Heart right ventricle (tissue), 16 donors: ENCODE measurements around the gene SPC24. TPM values are rescaled to one million over a fixed set of nuclear protein-coding genes. Genes with fewer than 3 reads are reported as not detected.
"Not testable (repeated sequence)": the region's sequence is repeated elsewhere in the genome, so short reads cannot be mapped to it uniquely, and the experiment has no call there.

Experiments
- ATAC-seq, 8 donors: fragments of 200-7000 bp; cut with Tn5 transposase; one replicate each; pipeline ENCODE4 v1.9.1; 2020; ENCODE audit warnings: mild to moderate bottlenecking in 8 of 8, moderate library complexity in 8 of 8, moderate number of reproducible peaks in 1 of 8
- DNase-seq, 2 donors: peaks; one replicate each; pipeline ENCODE4 v3.0.0-alpha.2; 2020
- H3K27ac ChIP-seq, 10 donors: fragments of 200-600 bp; sonication (generic) in 2 of 10; one replicate each; pipeline versions ENCODE4 v1.5.0 to v1.8.0; 2020 to 2022; ENCODE audit warnings: mild to moderate bottlenecking in 3 of 10
- H3K27me3 ChIP-seq, 7 donors: fragments of 200-600 bp; one replicate each; pipeline ENCODE4 v1.8.0; 2021 to 2022; ENCODE audit warnings: mild to moderate bottlenecking in 2 of 7
- H3K36me3 ChIP-seq, 9 donors: fragments of 200-600 bp; sonication (generic) in 1 of 9; one replicate each; pipeline versions ENCODE4 v1.5.0 to v1.8.0; 2020 to 2022; ENCODE audit warnings: mild to moderate bottlenecking in 2 of 9
- H3K4me1 ChIP-seq, 9 donors: fragments of 200-600 bp; sonication (generic) in 1 of 9; one replicate each; pipeline versions ENCODE4 v1.5.0 to v1.8.0; 2020 to 2022; ENCODE audit warnings: mild to moderate bottlenecking in 4 of 9
- H3K4me3 ChIP-seq, 10 donors: fragments of 200-600 bp; sonication (generic) in 2 of 10; one replicate each; pipeline versions ENCODE4 v1.5.0 to v1.8.0; 2020 to 2022; ENCODE audit warnings: mild to moderate bottlenecking in 7 of 10, moderate library complexity in 2 of 10
- H3K9me3 ChIP-seq, 11 donors: fragments of 200-600 bp in 10 of 11; sonication (generic) in 2 of 11; one replicate each; pipeline versions ENCODE4 v1.5.0 to v1.8.0; 2013 to 2022; ENCODE audit warnings: mild to moderate bottlenecking in 2 of 11, control low read depth in 1 of 11, moderate library complexity in 1 of 11
- CTCF ChIP-seq, 9 donors: fragments of 200-600 bp; sonication (generic) in 2 of 9; IDR thresholded peaks; one replicate each; pipeline versions ENCODE4 v1.5.0 to v1.8.0; 2021 to 2022; ENCODE audit warnings: antibody characterized with exemption in 9 of 9, mild to moderate bottlenecking in 5 of 9, moderate library complexity in 1 of 9
- WGBS, 2 donors: extraction: QIAGEN DNeasy Blood & Tissue Kit; methylation state at CpG; one replicate each; pipeline ENCODE4 v1.1.7; 2013; ENCODE audit warnings: inconsistent platforms in 1 of 2; 5-methylcytosine and 5-hydroxymethylcytosine counted together
- intact Hi-C, 10 donors: fragments of 100-400 bp; cut with DNase I; formaldehyde crosslinking; loops; one replicate each; pipeline versions ENCODE4 v1.11.1 to v1.14.2; 2022
- polyA plus RNA-seq, 2 donors: library from polyadenylated mRNA; stranded (reverse); fragments of 200-250 nt; gene quantifications; one replicate each; pipeline ENCODE4 v1.2.3, GENCODE V29; 2013
- total RNA-seq, 10 donors: library from RNA; stranded (reverse); fragmentation: NEBNext Ultra II Directional in 3 of 10; extraction: Animal tissue kit (Norgen Biotek cat#: 25700) in 3 of 10; gene quantifications; one replicate each; pipeline versions ENCODE4 v1.2.1 to v1.2.4, GENCODE V29; 2021 to 2023
- donor health status: Arrhythmogenic right ventricular cardiomyopathy.
- donor health status: ischemic (EF 13 %, LVEDD 7.1; RV severe dilation, severe dysfunction).
- donor health status: healthy with polysubstance abuse.
- donor health status: DM: no; HTN: yes; CAD: no.
- donor health status: DM: no; HTN: no; CAD: no.
- donor health status: ischemic (EF 25% LVEDD 6.9; RV normal size, moderate dysfunction).
- donor health status: ischemic (EF 25% LVEDD 5.7; RV mildly dilated, moderate dysfunction).
- donor health status: healthy.
- donor health status: DM: yes; HTN: yes; CAD: no.
- donor health status: Ischemic cardiomyopathy.
- donor health status: ischemic (EF 35%, LVEDD 5.7; RV mildly dilated, moderate dysfunction).
- donor health status: nonischemic (EF 11% LVEDD 7.7; RV severe dilation, severe dysfunction).
- donor health status: DM: yes; HTN: yes; CAD: no.
- donor health status: PGD.
- donor health status: ischemic (EF 29% LVEDD 5.4; RV normal size, mild dysfunction).
- donor health status: nonischemic (EF 23%, LVEDD 6.1; RV moderate dilation, normal function).

SPC24 gene
- total and polyA plus RNA-seq, 12 donors, result 0.93 to 8.5 (median 3.2) TPM

GRCh38 chr19:11123114-11123513, 32.5 kb downstream of the SPC24 start:
- DNase-seq (no peak), ATAC-seq (no peak)
- H3K4me1 ChIP-seq, result peaks cover 0 to 9% (median 4%) of the 10 kb centered on the region in 9 donors
- no peaks in the 10 kb centered on the region for H3K9me3 ChIP-seq
- no peaks in the 10 kb centered on the region for H3K27me3 ChIP-seq
- intact Hi-C loops, result loop anchor here in 1 of 10 donors (10.0 kb wide), 1 partner anchor 178 kb away; no protein-coding TSS in a partner anchor
- WGBS, 2 donors, result 92 to 94% methylated on average over 13 of the region's 13 CpGs
- H3K27ac ChIP-seq, result no peak overlapping the region
- H3K36me3 ChIP-seq, result peaks cover 0 to 100% (median 22%) of the 10 kb centered on the region in 9 donors
- no peak for TF ChIP-seq CTCF (IDR thresholded peaks at IDR 0.05)
- H3K4me3 ChIP-seq, result no peak overlapping the region

GRCh38 chr19:11121963-11122362, 33.6 kb downstream of the SPC24 start:
- H3K27me3 ChIP-seq, ATAC-seq, H3K27ac ChIP-seq, H3K9me3 ChIP-seq, DNase-seq, H3K4me3 ChIP-seq, H3K4me1 ChIP-seq: not testable (repeated sequence)
- H3K36me3 ChIP-seq, result peaks cover 0 to 100% (median 25%) of the 10 kb centered on the region in 9 donors
- intact Hi-C loops, result loop anchor here in 1 of 10 donors (10.0 kb wide), 1 partner anchor 177 kb away; no protein-coding TSS in a partner anchor
- 90 to 97% methylated on average over 14 to 17 of the region's 17 CpGs for WGBS, 2 donors

GRCh38 chr19:11116507-11116906, 39.1 kb downstream of the SPC24 start:
- 88 to 97% methylated on average over 9 of the region's 9 CpGs for WGBS, 2 donors
- TF ChIP-seq CTCF (IDR thresholded peaks at IDR 0.05), result no peak
- no peak overlapping the region for H3K27ac ChIP-seq
- no peak overlapping the region for H3K4me3 ChIP-seq
- H3K36me3 ChIP-seq, result peaks cover 0 to 100% (median 23%) of the 10 kb centered on the region in 9 donors
- no peaks in the 10 kb centered on the region for H3K4me1 ChIP-seq
- no peaks in the 10 kb centered on the region for H3K9me3 ChIP-seq
- no peak for DNase-seq
- H3K27me3 ChIP-seq, result no peaks in the 10 kb centered on the region
- ATAC-seq, result no peak
- intact Hi-C loops, result no loop called here

DNA sequence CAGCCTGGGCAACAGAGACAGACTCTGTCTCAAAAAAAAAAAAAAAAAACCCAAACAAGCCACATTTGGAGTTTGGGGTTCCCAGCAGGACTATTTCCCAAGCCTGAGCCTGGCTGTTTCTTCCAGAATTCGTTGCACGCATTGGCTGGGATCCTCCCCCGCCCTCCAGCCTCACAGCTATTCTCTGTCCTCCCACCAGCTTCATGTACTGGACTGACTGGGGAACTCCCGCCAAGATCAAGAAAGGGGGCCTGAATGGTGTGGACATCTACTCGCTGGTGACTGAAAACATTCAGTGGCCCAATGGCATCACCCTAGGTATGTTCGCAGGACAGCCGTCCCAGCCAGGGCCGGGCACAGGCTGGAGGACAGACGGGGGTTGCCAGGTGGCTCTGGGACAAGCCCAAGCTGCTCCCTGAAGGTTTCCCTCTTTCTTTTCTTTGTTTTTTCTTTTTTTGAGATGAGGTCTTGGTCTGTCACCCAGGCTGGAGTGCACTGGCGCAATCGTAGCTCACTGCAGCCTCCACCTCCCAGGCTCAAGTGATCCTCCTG, 39.6 kb downstream of the SPC24 start:
- 81 to 83% methylated on average over 11 of the region's 11 CpGs for WGBS, 2 donors
- peak in 3 of 8 donors; percentile 4 to 29 (median 14) for ATAC-seq
- H3K27me3 ChIP-seq, result no peaks in the 10 kb centered on the region

More for the DNA sequence above, 39.6 kb downstream of the SPC24 start:
- intact Hi-C loops, result no loop called here
- Histone ChIP-seq H3K4me3 (no peak overlapping the region), H3K9me3 (no peaks in the 10 kb centered on the region), H3K4me1 (no peaks in the 10 kb centered on the region), H3K36me3 (peaks cover 0 to 100% (median 23%) of the 10 kb centered on the region in 9 donors), H3K27ac (no peak overlapping the region)
- no peak for DNase-seq
- TF ChIP-seq CTCF (IDR thresholded peaks at IDR 0.05), result no peak
